HG03378 (cell line): Measurements from ENCODE around the gene CD84.
A peak's percentile ranks its signal among the peaks of the same experiment; 100 is the strongest.
"Not testable (repeated sequence)": the region's sequence is repeated elsewhere in the genome, so short reads cannot be mapped to it uniquely, and the experiment has no call there.

Experiments
- ATAC-seq: cut with Tn5 transposase; IDR thresholded peaks from one replicate; pipeline ENCODE4 v1.9.1; 2021; ENCODE audit warnings: mild to moderate bottlenecking, moderate library complexity; ENCODE audit not compliant: unreplicated experiment

The CD84 gene

GRCh38 chr1:160575112-160575664, 4.1 kb downstream of the CD84 start:
- no peak for ATAC-seq

GRCh38 chr1:160570840-160571239, 8.5 kb downstream of the CD84 start:
- no peak for ATAC-seq

- no peak for ATAC-seq
These were observed 9.5 kb downstream of the CD84 start for GRCh38 chr1:160569806-160570205.

- ATAC-seq: no peak
These were observed 11.2 kb downstream of the CD84 start for GRCh38 chr1:160567858-160568682.

GRCh38 chr1:160567341-160567740, 12.0 kb downstream of the CD84 start:
- ATAC-seq: no peak

GRCh38 chr1:160565564-160565963, 13.7 kb downstream of the CD84 start:
- no peak for ATAC-seq

- ATAC-seq: not testable (repeated sequence)
These were observed 16.1 kb downstream of the CD84 start for GRCh38 chr1:160563230-160563629.

GRCh38 chr1:160562745-160563144, 16.6 kb downstream of the CD84 start:
- ATAC-seq: not testable (repeated sequence)

- ATAC-seq: no peak
These were observed 18.5 kb downstream of the CD84 start for GRCh38 chr1:160560806-160561205.

GRCh38 chr1:160560045-160560705, 19.1 kb downstream of the CD84 start:
- no peak for ATAC-seq

- ATAC-seq: not testable (repeated sequence)
These were observed 19.9 kb downstream of the CD84 start for GRCh38 chr1:160559437-160559836.

- ATAC-seq: no peak
These were observed 20.5 kb downstream of the CD84 start for GRCh38 chr1:160558660-160559380.

GRCh38 chr1:160553778-160554177, 25.5 kb downstream of the CD84 start:
- ATAC-seq: no peak

GRCh38 chr1:160552425-160552824, 26.9 kb downstream of the CD84 start:
- ATAC-seq: no peak

- ATAC-seq: no peak
These were observed 28.7 kb downstream of the CD84 start for GRCh38 chr1:160550572-160551034.

GRCh38 chr1:160549665-160550006, 29.7 kb downstream of the CD84 start:
- no peak for ATAC-seq

- ATAC-seq: no peak
These were observed 30.2 kb downstream of the CD84 start for GRCh38 chr1:160548960-160549664.

GRCh38 chr1:160548183-160548582, 31.1 kb downstream of the CD84 start:
- ATAC-seq: peak; percentile 47

- ATAC-seq: no peak
These were observed 31.9 kb downstream of the CD84 start for GRCh38 chr1:160547422-160547821.

GRCh38 chr1:160546942-160547341, 32.4 kb downstream of the CD84 start:
- no peak for ATAC-seq

GRCh38 chr1:160544647-160545046, 34.6 kb downstream of the CD84 start:
- ATAC-seq: no peak
